Large intestine (tissue), 12 donors: Measurements from ENCODE around the gene COA1. TPM values are rescaled to one million over a fixed set of nuclear protein-coding genes. Genes with fewer than 3 reads are reported as not detected.
A peak's percentile ranks its signal among the peaks of the same experiment; 100 is the strongest.
"Not testable (repeated sequence)": the region's sequence is repeated elsewhere in the genome, so short reads cannot be mapped to it uniquely, and the experiment has no call there.

Experiments
- DNase-seq, 2 donors: peaks; one replicate each; pipeline versions ENCODE4 v3.0.0 to v3.0.0-alpha.2; 2013
- H3K27ac ChIP-seq: one replicate; pipeline ENCODE4 v1.5.1; 2013; ENCODE audit warnings: low read length
- H3K27me3 ChIP-seq: 2 replicates; pipeline ENCODE4 v1.6.1; 2013; ENCODE audit warnings: low read length; ENCODE audit not compliant: control insufficient read depth, insufficient read depth
- H3K36me3 ChIP-seq: 2 replicates; pipeline ENCODE4 v1.6.1; 2013; ENCODE audit warnings: low read length; ENCODE audit not compliant: control insufficient read depth, insufficient read depth
- H3K4me1 ChIP-seq: one replicate; pipeline ENCODE4 v1.6.1; 2013; ENCODE audit warnings: low read length; ENCODE audit not compliant: control insufficient read depth, insufficient read depth
- H3K4me3 ChIP-seq: one replicate; pipeline ENCODE4 v1.5.1; 2013; ENCODE audit warnings: low read length
- H3K9me3 ChIP-seq: one replicate; pipeline ENCODE4 v1.6.1; 2013; ENCODE audit warnings: mild to moderate bottlenecking, low read depth, low read length, moderate library complexity; ENCODE audit not compliant: control insufficient read depth
- WGBS: methylation state at CpG from one replicate; pipeline ENCODE4 v1.1.5; 2013; ENCODE audit warnings: low lambda C conversion rate; ENCODE audit not compliant: insufficient coverage; 5-methylcytosine and 5-hydroxymethylcytosine counted together
- long read RNA-seq, 11 donors: transcript quantifications; one replicate each; lab custom pipeline, GENCODE V29; 2026
- polyA plus RNA-seq: library from polyadenylated mRNA; unstranded; fragments of 120-200 nt; gene quantifications from one replicate; pipeline ENCODE4 v1.2.1, GENCODE V29; 2013

COA1 gene, protein sequence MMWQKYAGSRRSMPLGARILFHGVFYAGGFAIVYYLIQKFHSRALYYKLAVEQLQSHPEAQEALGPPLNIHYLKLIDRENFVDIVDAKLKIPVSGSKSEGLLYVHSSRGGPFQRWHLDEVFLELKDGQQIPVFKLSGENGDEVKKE
- 47.5 TPM for polyA plus RNA-seq
- long read RNA-seq, donor 1, transcript COA1-201 (6 exons, 927 nt): major isoform, 7 of 7 reads
- long read RNA-seq, donor 1, partial matches to known transcripts: 0 of 7 reads
- long read RNA-seq, donor 1, other reads (novel, unspliced or antisense): 0 of 7 reads
- long read RNA-seq, donor 2, transcript COA1-201 (6 exons, 927 nt): major isoform, 11 of 27 reads
- long read RNA-seq, donor 2, partial matches to known transcripts: 7 of 27 reads
- long read RNA-seq, donor 2, other reads (novel, unspliced or antisense): 7 of 27 reads
- long read RNA-seq, donor 3, transcript COA1-201 (6 exons, 927 nt): major isoform, 17 of 66 reads
- long read RNA-seq, donor 3, partial matches to known transcripts: 29 of 66 reads
- long read RNA-seq, donor 3, other reads (novel, unspliced or antisense): 17 of 66 reads
- long read RNA-seq, donor 4, partial matches to known transcripts: 0 of 1 reads
- long read RNA-seq, donor 4, other reads (novel, unspliced or antisense): 0 of 1 reads
- long read RNA-seq, donor 5, partial matches to known transcripts: 0 of 5 reads
- long read RNA-seq, donor 5, other reads (novel, unspliced or antisense): 0 of 5 reads
- long read RNA-seq, donor 6, transcript COA1-201 (6 exons, 927 nt): major isoform, 5 of 16 reads
- long read RNA-seq, donor 6, partial matches to known transcripts: 8 of 16 reads
- long read RNA-seq, donor 6, other reads (novel, unspliced or antisense): 0 of 16 reads
- long read RNA-seq, donor 7, transcript COA1-201 (6 exons, 927 nt): major isoform, 6 of 11 reads
- long read RNA-seq, donor 7, partial matches to known transcripts: 0 of 11 reads
- long read RNA-seq, donor 7, other reads (novel, unspliced or antisense): 0 of 11 reads
- long read RNA-seq, donor 8, transcript COA1-201 (6 exons, 927 nt): major isoform, 19 of 41 reads
- long read RNA-seq, donor 8, partial matches to known transcripts: 17 of 41 reads
- long read RNA-seq, donor 8, other reads (novel, unspliced or antisense): 0 of 41 reads
- long read RNA-seq, donor 9, transcript COA1-201 (6 exons, 927 nt): major isoform, 10 of 19 reads
- long read RNA-seq, donor 9, transcript COA1-219 (3 exons, 2,135 nt): minor isoform, 5 of 19 reads
- long read RNA-seq, donor 9, partial matches to known transcripts: 0 of 19 reads
- long read RNA-seq, donor 9, other reads (novel, unspliced or antisense): 0 of 19 reads
- long read RNA-seq, donor 10, transcript COA1-201 (6 exons, 927 nt): major isoform, 15 of 25 reads
- long read RNA-seq, donor 10, partial matches to known transcripts: 0 of 25 reads
- long read RNA-seq, donor 10, other reads (novel, unspliced or antisense): 0 of 25 reads
- long read RNA-seq, donor 11, partial matches to known transcripts: 5 of 13 reads
- long read RNA-seq, donor 11, other reads (novel, unspliced or antisense): 0 of 13 reads

DNA sequence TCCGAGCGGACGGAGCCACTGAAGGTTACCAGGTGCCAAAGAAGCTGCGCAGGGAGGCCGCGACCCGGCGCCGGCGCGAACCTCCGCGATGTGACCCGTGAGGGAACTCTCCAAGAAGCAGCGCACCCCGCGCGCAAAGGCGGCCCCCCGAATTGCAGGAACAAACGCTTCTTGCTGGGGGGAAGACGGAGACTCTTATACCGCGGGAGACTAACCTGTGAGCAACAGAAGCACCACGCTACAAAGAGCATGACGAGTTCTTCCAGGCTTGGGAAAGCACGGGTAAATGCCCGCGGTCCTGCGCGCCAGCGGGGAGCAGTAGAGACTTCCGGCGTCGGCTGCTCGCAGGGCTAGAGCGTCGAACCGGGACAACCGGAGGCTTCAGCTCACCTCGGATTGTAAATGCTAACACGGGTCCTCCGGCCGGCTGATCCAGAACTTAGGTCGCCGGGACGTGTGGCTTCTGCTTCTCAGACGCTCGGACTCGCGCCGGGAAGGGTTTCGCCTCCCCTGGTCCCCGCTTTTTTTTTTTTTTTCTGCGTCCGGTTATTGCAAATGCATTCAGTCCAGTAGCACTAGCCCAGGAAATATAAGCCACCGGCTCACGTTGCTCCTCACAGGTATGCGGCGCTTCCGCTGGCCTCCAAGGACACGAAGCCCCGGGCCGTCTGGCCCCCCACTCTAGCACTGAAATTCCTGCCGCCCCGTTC, at the start of gene COA1:
Gene COA1 (minus strand): TSS at position 310 of the 710 bp plus-strand sequence. CDS start 80,909 bp downstream, outside the sequence.
- Histone ChIP-seq H3K9me3 (no peaks in the 10 kb centered on the region), H3K36me3 (no peaks in the 10 kb centered on the region), H3K4me3 (peak within 1 kb of the TSS; percentile 92), H3K27ac (peak within 1 kb of the TSS; percentile 47), H3K27me3 (no peaks in the 10 kb centered on the region), H3K4me1 (peaks cover 3% of the 10 kb centered on the region)
- DNase-seq: peak; percentile 86 to 95
- WGBS: 0% methylated on average over 1 of the region's 66 CpGs

DNA sequence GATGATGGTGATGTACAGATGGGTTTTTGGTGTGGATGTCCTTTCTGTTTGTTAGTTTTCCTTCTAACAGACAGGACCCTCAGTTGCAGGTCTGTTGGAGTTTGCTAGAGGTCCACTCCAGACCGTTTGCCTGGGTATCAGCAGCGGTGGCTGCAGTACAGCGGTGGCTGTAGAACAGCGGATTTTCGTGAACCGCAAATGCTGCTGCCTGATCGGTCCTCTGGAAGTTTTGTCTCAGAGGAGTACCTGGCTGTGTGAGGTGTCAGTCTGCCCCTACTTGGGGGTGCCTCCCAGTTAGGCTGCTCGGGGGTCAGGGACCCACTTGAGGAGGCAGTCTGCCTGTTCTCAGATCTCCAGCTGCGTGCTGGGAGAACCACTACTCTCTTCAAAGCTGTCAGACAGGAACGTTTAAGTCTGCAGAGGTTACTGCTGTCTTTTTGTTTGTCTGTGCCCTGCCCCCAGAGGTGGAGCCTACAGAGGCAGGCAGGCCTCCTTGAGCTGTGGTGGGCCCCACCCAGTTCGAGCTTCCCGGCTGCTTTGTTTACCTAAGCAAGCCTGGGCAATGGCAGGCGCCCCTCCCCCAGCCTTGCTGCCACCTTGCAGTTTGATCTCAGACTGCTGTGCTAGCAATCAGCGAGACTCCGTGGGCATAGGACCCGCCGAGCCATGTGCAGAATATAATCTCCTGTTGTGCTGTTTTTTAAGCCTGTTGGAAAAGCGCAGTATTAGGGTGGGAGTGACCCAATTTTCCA, 49.1 kb upstream of the COA1 start:
- H3K4me1 ChIP-seq, H3K27ac ChIP-seq, H3K4me3 ChIP-seq, H3K27me3 ChIP-seq, H3K9me3 ChIP-seq, H3K36me3 ChIP-seq, DNase-seq: not testable (repeated sequence)
- no CpG with 5 or more reads among the region's 18 CpGs for WGBS

DNA sequence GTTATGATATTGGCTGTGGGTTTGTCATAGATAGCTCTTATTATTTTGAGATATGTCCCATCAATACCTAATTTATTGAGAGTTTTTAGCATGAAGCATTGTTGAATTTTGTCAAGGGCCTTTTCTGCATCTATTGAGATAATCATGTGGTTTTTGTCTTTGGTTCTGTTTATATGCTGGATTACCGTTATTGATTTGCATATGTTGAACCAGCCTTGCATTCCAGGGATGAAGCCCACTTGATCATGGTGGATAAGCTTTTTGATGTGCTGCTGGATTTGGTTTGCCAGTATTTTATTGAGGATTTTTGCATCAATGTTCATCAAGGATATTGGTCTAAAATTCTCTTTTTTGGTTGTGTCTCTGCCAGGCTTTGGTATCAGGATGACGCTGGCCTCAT, 45.9 kb upstream of the COA1 start:
- H3K27me3 ChIP-seq, H3K4me1 ChIP-seq, H3K9me3 ChIP-seq, DNase-seq, H3K27ac ChIP-seq, H3K36me3 ChIP-seq, H3K4me3 ChIP-seq: not testable (repeated sequence)
- WGBS: 100% methylated on average over 1 of the region's 2 CpGs

DNA sequence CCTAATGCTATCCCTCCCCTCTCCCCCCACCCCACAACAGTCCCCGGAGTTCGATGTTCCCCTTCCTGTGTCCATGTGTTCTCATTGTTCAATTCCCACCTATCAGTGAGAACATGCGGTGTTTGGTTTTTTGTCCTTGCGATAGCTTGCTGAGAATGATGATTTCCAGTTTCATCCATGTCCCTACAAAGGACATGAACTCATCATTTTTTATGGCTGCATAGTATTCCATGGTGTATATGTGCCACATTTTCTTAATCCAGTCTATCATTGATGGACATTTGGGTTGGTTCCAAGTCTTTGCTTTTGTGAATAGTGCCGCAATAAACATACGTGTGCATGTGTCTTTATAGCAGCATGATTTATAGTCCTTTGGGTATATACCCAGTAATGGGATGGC, 43.9 kb upstream of the COA1 start:
- H3K4me1 ChIP-seq, H3K4me3 ChIP-seq, H3K27me3 ChIP-seq, DNase-seq, H3K9me3 ChIP-seq, H3K27ac ChIP-seq, H3K36me3 ChIP-seq: not testable (repeated sequence)
- WGBS: no CpG with 5 or more reads among the region's 6 CpGs

DNA sequence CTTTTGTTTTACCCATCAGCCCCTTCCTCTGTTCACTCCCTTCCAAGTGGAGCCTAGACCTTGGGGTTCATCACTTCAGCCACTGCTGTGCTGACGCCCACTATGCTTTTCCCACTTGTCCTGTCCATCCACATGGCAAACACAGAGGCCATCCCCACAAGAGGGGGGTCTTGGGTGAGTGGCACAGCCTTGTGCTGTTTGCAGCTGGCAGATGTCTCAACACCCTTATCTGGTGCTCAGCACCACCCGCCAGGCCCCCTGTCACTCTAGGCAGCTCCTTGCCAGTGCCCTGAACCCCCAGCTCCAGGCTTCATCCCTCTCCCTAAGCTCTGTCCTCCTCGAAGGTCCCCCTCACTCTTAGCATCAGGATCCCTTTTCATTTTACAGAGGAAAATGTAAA, 42.2 kb upstream of the COA1 start:
- peaks cover 2% of the 10 kb centered on the region for H3K36me3 ChIP-seq
- DNase-seq: no peak
- H3K27me3 ChIP-seq: no peaks in the 10 kb centered on the region
- no peaks in the 10 kb centered on the region for H3K9me3 ChIP-seq
- H3K4me1 ChIP-seq: no peaks in the 10 kb centered on the region
- H3K27ac ChIP-seq: no peak overlapping the region
- no peak overlapping the region for H3K4me3 ChIP-seq
- no CpG with 5 or more reads among the region's 3 CpGs for WGBS

DNA sequence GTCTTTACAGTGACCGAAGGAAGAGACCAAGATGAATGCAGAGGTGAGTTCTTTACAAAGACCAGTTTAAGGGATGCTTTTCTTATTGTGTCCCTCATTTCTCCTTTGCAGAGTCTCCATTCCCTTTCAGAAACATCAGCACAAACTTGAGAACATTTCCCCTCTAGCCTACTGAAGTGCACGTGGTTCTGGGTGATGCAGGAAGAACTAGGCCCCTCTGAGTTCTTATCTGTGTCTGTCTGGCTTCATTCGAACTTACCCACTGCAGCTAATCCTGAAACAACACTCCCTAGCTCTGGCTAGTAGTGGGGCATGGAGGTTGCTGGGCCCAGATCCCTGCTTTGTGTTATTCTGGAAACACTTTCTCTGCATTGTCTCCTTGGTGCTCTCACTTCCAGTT, 41.8 kb upstream of the COA1 start:
- H3K4me3 ChIP-seq: no peak overlapping the region
- no peak overlapping the region for H3K27ac ChIP-seq
- no peaks in the 10 kb centered on the region for H3K27me3 ChIP-seq
- H3K4me1 ChIP-seq: no peaks in the 10 kb centered on the region
- WGBS: no CpG with 5 or more reads among the region's 3 CpGs
- DNase-seq: no peak
- peaks cover 2% of the 10 kb centered on the region for H3K36me3 ChIP-seq
- no peaks in the 10 kb centered on the region for H3K9me3 ChIP-seq

DNA sequence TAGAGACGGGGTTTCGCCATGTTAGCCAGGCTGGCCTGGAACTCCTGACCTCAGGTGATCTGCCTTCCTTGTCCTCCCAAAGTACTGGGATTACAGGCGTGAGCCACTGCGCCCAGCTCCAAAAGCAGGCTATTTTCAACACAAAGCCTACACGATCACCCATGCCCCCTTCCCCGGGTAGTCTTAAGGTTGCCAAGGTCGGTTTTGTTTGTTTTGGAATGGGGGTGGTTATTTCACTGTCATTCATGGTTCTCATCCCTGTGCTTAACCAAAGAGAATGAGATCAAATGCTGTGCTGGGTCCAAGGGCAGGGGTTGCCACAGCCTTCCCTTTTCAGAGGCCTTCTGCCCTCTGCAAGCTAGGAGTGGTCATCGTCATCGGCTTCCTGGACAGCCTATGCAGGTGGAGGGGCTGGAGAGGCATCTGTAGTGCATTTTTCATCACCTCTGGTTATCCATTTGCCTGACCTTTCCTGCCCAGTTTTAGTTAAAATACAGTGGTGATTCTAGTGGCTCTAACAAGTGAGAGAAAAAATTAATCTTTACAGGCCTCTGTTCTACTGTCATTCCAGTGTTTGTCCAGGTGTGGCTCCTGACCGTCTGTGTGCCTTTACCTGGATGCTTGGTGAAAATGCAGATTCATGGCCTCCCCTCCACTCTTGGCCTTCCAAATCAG, 40.6 kb upstream of the COA1 start:
- no CpG with 5 or more reads among the region's 10 CpGs for WGBS
- Histone ChIP-seq H3K27ac (no peak overlapping the region), H3K9me3 (no peaks in the 10 kb centered on the region), H3K4me1 (no peaks in the 10 kb centered on the region), H3K4me3 (no peak overlapping the region), H3K27me3 (no peaks in the 10 kb centered on the region), H3K36me3 (peaks cover 2% of the 10 kb centered on the region)
- no peak for DNase-seq

DNA sequence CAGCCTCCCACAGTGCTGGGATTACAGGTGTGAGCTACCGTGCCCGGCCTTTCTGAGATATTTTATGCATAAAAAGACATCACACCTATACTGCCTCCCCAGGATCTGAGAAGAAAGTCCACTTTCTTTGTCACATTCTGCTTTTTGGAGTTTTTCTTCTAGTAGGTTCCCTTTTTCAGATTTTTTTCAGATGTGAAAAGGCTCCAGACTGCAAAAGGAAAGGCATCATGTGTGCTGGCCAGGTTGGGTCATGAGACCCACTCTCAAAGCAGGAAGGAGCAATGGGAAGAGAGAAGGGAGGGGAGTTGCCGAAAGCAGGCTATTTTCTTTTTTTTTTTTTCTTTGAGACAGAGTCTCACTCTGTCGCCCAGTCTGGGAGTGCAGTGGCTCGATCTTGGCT, 40.0 kb upstream of the COA1 start:
- Histone ChIP-seq H3K4me1 (peaks cover 4% of the 10 kb centered on the region), H3K4me3 (no peak overlapping the region), H3K36me3 (peaks cover 2% of the 10 kb centered on the region), H3K27me3 (no peaks in the 10 kb centered on the region), H3K9me3 (no peaks in the 10 kb centered on the region), H3K27ac (no peak overlapping the region)
- no CpG with 5 or more reads among the region's 5 CpGs for WGBS
- DNase-seq: no peak
